Measurements from ENCODE around the gene MUC5B.

The MUC5B gene

DNA sequence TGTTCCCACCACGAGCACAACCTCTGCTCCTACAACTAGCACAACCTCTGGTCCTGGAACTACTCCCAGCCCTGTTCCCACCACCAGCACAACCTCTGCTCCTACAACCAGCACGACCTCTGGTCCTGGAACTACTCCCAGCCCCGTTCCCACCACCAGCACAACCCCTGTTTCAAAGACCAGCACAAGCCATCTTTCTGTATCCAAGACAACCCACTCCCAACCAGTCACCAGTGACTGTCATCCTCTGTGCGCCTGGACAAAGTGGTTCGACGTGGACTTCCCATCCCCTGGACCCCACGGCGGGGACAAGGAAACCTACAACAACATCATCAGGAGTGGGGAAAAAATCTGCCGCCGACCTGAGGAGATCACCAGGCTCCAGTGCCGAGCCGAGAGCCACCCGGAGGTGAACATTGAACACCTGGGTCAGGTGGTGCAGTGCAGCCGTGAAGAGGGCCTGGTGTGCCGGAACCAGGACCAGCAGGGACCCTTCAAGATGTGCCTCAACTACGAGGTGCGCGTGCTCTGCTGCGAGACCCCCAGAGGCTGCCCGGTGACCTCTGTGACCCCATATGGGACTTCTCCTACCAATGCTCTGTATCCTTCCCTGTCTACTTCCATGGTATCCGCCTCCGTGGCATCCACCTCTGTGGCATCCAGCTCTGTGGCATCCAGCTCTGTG is 30.9 kb upstream of the MUC5B start:
- DNase-seq: peak; percentile 12

DNA sequence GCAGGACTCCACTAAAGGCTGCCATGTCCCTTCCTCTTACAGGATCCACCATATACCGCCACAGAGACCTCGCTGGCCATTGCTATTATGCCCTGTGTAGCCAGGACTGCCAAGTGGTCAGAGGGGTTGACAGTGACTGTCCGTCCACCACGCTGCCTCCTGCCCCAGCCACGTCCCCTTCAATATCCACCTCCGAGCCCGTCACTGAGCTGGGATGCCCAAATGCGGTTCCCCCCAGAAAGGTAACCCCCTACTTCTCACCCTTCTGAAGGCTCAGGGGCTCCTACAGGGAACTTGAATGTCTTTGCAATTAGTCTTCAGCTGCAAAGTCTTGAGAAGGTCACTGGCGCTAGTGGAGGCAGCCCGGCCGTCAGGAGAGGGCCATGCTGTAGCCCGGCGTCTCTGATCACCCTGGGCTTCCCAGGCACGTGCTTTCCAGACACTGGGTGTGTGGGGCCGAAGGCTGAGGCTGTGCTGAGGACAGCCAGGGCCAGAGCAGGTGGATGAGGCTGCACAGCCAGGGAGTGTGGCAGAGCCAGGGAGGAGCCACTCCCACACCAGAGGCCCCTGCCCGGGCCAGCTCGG is 30.0 kb upstream of the MUC5B start:
- DNase-seq: peak; percentile 2

DNA sequence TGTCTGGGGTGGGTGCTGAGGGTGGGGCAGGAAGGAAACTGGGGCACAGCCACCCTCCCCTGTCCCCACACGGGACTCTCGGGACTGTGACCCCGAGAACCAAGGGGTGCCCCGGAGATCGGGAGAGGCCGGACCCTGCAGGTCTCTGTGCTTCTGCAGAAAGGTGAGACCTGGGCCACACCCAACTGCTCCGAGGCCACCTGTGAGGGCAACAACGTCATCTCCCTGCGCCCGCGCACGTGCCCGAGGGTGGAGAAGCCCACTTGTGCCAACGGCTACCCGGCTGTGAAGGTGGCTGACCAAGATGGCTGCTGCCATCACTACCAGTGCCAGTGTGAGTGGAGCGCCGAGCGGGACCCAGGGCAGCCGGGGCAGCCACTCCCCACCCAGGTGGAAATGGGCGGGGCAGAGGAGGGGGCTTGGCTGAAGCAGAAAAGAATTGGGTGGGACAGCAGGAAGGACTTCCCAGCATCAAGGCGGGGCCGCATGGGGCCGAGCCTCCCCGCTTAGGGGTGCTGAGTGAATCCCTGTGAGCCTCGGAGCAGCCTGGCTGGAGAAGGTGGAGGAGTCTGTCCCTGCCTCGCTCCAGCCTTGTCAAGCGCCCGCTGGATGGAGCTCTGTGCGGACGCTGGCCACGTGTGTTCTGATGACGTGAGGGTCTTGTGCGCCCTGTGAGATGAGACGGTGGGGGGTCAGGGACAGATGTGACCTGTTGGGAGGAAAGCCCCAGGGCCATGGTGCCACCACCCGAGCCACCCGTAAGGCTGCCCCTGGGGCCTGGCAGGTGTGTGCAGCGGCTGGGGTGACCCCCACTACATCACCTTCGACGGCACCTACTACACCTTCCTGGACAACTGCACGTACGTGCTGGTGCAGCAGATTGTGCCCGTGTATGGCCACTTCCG is 29.3 kb upstream of the MUC5B start:
- DNase-seq: peak; percentile 19

DNA sequence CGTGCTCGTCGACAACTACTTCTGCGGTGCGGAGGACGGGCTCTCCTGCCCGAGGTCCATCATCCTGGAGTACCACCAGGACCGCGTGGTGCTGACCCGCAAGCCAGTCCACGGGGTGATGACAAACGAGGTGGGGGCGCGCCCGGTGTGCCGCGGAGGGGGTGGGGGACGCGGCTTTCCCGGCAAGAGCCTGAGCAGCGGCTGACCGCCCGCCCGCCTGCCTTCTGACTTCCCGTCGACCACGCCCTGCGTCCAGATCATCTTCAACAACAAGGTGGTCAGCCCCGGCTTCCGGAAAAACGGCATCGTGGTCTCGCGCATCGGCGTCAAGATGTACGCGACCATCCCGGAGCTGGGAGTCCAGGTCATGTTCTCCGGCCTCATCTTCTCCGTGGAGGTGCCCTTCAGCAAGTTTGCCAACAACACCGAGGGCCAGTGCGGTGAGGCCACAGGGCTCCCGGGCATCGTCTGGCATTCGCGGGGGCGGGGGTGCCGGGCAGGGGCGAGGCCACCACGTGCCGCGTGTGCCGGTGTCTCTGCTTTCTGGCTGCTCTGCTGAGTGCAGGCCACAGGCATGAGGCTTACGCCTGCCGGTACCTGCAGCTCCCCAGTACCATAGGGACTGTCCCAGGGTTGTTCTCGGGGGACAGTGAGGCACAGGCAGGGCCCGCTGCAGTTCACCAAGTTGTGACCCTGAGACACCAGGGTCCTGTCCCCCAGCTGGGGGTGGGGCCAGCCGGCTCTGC is 28.5 kb upstream of the MUC5B start:
- DNase-seq: peak; percentile 25

DNA sequence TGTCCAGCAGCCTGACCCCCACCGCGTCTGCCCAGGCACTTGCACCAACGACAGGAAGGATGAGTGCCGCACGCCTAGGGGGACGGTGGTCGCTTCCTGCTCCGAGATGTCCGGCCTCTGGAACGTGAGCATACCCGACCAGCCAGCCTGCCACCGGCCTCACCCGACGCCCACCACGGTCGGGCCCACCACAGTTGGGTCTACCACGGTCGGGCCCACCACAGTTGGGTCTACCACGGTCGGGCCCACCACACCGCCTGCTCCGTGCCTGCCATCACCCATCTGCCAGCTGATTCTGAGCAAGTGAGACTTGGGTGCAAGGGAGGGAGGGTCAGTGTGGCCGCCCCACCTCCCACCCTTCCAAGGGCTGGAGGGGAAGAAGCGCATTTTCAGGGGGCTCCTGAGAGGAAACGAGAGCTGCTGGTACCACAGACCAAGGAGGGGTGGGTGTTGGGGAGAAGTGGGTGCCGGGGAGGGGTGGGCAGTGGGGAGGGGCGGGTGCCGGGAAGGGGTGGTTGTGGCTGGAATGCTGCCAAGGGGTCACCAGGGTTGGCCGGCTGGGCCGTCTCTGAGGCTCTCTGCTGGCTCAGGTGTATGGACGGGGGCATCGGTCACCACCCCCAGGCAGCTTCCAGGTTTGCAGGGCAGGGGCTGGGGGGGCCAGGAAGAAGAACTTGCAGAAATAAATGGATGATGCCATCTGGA is 27.7 kb upstream of the MUC5B start:
- peak; percentile 21 for DNase-seq

DNA sequence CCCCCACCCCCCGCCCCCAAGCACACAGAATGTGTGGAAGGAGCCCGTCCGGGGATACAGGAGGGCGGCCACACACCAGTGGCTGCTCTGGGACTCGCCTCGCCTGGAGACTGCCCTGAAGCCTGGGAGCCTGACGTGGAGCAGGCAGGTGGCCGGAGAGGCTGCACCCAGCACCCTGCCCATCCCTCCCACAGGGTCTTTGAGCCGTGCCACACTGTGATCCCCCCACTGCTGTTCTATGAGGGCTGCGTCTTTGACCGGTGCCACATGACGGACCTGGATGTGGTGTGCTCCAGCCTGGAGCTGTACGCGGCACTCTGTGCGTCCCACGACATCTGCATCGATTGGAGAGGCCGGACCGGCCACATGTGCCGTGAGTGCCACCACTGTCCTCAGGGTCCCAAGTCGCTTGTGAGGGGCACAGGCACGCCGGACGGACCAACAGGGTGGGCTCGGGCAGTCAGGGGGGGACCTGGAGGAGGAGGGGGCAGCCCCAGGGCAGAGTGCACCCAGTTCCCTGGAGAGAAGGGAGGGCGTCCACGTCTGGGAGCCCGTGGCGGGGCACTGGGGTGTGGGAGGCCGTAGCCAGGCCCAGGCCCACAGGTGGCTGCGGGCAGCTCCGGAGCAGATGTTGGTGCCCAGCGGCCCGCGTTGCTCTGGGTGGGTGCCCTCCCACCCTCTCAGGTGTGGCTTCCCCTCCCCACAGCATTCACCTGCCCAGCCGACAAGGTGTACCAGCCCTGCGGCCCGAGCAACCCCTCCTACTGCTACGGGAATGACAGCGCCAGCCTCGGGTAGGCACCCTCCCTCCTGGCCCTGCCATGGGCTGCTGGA is 27.0 kb upstream of the MUC5B start:
- DNase-seq: peak; percentile 20

DNA sequence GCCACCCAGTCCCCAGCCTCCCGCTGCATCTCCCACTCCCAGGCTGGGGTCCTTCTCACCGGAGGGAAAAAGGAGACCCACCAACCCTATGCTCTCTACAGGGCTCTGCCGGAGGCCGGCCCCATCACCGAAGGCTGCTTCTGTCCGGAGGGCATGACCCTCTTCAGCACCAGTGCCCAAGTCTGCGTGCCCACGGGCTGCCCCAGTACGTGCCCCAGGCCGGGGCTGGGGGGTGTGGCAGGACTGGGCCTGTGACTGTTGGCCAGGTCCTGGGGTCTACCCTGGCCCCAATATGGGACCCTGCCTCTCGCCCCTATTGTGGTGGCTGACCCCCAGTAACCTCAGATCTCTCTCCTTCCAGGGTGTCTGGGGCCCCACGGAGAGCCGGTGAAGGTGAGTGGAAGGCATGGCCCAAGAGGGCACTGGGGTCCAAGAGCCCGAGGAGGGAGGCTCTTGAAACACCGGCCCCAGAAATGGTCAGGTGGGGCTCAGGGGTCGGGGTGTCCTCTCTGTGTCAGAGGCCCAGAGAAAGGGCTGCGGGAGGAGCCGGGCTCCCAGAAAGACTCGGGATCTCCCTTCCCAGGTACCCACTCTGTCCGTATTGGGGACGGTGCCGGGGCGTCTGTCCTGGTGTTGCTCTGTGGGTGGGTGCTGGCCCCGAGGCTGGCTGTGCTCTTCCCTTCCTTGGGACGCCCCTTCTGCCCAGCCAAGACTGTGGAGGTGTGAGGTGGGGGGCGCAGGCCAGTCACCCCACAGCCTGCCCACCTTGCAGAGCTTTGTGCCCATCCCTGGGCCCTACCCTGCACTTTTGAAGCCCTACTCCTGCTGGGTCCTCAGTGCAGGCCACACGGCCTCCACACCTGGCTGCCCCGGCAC is 26.1 kb upstream of the MUC5B start:
- DNase-seq: peak; percentile 28

DNA sequence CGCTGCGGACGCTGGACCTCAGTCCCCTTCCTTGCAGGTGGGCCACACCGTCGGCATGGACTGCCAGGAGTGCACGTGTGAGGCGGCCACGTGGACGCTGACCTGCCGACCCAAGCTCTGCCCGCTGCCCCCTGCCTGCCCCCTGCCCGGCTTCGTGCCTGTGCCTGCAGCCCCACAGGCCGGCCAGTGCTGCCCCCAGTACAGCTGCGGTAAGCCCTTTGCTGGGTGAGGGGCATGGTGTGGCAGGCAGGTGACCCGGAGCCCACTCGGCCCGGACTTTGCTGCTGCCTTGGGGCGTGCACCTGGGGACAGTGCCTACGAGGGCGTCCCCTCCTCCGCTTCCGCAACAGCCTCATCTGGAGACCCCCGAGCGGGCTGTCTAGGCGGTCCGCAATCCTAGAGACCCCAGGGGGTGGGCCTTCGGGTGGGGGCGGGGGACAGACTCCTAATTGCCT is 25.4 kb upstream of the MUC5B start:
- peak; percentile 26 for DNase-seq

DNA sequence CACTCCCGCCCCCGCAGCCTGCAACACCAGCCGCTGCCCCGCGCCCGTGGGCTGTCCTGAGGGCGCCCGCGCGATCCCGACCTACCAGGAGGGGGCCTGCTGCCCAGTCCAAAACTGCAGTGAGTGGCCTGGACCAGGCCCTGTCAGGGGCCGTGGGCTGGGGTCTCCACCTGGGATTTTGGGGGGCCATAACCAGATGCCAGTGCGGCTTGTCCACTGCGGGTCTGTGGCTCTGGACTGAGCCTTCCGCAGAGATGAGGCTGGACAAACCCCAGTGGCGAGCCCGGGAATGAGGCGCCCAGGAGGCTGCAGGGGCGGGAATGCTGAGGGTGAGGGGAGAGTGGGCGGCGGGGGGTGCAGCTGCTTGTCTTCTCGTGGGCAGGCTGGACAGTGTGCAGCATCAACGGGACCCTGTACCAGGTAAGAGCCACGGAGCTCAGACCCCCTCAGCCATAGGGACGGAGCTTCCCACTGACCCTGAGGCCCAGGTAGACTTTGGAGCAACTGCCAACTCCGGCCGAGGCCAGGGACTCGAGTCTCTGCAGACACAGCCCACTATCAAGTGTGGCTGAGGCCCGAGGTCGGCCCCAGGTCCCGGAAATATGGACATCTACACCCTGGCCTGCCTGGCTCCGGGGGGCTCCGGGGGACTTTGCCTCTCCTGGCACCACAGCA is 24.8 kb upstream of the MUC5B start:
- peak; percentile 26 for DNase-seq

DNA sequence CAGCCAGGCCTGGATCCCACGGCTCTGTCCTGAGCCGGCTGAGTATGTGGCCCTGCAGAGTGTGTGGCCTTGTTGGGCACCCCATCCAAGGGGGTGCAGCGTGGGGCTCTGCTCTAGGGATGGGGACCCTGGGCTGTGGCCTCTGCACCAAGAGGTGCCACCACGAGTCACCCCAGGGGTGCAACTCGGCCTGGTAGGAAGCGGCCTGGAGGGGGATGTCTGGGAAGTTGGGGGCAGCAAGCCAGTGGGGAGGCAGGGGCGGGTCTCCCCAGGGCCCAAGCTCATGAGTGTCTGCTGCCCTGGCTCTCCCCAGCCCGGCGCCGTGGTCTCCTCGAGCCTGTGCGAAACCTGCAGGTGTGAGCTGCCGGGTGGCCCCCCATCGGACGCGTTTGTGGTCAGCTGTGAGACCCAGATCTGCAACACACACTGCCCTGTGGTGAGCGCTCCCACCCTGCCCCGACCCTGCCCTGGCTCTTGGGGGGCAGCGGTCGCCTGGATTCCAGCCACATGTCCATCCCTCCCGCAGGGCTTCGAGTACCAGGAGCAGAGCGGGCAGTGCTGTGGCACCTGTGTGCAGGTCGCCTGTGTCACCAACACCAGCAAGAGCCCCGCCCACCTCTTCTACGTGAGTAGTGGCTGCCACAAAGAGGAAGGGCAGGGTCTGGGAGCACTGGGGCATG is 24.2 kb upstream of the MUC5B start:
- peak; percentile 27 for DNase-seq

DNA sequence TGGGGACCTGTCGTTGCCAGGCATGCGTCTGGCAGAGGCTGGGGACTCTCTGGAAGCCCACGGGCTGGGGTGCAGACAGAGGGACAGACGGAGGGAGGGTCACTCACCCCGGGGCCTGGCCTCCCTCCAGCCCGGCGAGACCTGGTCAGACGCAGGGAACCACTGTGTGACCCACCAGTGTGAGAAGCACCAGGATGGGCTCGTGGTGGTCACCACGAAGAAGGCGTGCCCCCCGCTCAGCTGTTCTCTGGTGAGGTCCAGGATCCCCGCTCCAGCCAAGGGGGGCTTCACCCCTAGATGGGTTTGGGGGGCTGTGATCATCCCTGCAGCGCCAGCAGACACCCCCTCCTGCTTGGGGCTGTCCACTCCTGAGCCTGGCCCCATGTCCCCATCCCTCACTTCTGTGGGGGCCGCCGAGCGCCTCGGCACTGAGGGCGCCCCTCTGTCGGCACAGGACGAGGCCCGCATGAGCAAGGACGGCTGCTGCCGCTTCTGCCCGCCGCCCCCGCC is 23.6 kb upstream of the MUC5B start:
- DNase-seq: peak; percentile 25

DNA sequence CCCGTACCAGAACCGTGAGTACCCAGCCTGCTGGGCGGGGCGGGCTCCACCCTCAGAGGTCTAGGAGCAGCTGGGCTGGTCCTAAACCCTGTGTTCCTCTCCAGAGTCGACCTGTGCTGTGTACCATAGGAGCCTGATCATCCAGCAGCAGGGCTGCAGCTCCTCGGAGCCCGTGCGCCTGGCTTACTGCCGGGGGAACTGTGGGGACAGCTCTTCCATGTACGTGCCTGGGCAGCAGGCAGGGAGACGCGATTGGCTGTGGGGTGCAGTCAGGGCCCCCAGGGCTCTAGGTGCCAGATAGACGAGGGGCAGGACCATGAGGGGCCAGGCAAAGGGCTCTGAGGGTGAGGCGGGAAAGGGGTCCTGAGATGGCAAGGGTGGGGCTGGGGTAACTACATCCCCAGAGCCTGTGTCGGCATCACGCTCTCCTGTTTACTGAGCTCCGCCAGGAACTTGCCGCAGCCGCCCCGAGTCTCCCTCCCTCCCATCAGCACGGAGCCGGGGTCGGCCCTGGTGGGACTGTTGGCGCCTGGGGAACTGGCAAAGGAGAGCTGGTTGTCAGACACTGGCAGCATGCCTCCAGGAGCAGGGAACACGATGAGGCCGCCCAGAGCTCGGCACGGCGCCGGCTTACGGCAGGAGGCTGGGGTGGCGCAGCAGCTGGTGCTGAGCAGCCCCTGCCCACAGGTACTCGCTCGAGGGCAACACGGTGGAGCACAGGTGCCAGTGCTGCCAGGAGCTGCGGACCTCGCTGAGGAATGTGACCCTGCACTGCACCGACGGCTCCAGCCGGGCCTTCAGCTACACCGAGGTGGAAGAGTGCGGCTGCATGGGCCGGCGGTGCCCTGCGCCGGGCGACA is 22.9 kb upstream of the MUC5B start:
- peak; percentile 27 for DNase-seq

DNA sequence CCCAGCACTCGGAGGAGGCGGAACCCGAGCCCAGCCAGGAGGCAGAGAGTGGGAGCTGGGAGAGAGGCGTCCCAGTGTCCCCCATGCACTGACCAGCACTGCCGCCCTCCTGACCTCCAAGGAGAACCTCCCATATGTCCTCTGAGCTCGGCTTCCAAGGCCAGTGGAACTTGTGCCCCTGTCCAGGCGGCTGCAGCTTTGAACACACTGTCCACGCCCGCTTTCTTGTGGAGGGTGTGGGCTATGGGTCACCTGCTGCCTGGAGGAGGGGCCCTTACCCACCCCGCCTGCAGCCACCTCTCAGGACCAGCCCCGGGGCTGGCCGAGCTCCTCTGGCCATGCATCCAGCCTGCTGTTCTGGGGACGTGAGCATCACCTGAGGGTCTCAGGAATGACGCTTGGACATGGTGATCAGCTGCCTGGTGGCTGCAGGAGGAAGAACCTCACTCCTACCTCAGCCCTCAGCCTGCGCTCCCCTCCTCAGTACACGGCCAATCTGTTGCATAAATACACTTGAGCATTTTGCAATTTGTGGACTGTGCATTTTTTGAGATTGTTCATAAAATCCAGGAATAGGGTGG is 22.2 kb upstream of the MUC5B start:
- DNase-seq: no peak

DNA sequence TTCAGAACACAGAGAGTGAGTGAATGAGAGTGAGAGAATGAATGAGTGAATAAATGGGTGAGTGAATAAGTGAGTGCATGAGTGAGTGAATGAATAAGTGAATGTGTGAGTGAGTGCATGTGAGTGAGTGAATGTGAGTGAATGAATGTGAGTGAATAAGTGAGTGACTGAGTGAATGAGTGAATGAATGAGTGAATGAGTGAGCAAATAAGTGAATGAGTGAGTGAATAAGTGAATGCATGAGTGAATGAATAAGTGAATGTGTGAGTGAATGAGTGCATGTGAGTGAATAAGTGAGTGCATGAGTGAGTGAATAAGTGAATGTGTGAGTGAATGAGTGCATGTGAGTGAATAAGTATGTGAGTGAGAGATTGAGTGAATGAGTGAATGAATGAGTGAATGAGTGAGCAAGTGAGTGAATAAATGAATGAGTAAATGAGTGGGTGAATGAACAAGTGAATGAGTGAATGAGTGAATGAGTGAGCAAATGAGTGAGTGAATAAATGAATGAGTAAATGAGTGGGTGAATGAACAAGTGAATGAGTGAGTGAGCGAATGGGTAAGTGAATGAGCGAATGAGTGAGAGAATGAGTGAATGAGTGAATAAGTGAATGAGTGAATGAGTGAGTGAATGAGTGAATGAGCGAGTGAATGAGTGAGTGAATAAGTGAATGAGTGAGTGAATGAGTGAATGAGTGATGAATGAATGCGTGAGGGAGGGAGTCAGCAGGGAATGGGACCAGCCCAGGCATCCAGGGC is 21.3 kb upstream of the MUC5B start:
- DNase-seq: no peak

DNA sequence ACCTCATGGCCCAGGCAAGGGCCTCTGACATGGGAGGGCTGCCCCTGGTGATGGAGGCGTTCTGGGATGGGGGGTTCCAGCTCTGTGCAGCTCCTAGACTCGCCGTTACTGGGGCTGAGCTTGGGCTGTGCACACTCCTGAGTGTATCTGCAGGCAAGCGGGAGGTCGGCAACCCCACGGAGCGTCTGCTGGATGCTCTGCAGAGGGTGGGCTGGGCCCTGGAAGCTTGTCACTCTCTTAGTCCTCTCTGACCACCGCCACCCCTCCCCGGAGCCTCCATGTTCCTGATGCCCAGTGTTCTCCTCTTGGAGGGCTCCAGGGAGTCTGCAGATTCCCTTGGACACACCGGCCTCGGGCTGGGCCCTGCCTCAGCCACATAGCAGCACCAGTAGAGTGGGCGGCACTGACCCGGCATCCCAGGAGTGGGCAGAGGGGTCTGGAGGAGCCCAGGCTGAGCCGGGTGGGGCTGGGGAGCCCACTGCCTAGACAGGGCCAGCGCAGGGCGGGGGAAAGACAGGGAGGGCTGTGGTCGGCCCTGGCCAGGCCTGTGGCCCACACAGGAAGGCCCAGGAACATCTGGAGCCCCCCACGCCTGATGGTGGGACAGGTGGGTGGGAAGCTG is 20.6 kb upstream of the MUC5B start:
- peak; percentile 29 for DNase-seq

DNA sequence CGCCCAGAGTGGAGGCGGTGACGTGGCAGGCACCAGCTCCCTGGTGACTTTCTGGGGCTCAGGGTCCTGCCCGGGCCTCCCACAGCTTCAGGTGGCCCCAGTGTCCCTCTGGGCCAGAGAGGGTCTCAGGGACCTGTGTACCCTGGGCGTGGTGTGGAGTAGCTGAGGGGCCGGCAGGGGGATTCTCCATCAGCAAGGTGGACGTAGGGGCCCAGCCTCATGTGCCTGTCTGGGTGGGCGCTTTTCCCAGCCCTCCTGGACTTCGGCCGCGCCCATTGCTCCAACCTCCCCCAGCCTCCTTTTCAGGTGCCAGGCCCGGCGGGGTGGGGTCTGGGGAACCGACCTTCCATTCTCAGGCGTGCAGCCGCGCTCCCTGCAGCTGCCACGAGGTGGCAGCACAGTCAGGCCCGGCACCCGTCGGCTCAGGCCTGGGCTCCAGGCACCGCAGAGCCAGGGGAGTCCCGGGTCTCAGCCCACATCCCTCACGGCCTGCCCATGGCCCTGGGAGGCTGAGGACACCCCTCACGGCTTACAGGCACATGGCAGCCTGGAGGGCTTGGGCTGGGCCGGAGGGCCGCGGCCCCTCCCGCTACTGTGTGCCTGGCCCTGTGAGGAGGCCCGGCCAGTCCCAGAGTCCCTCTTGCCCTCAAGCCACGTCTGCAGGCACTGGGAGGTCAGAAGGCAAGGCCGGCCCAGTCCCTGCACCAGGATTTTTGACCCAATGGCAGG is 19.9 kb upstream of the MUC5B start:
- peak; percentile 79 for DNase-seq

All from activated CD4-positive, CD25-positive, alpha-beta regulatory T cell treated with anti-CD3 and anti-CD28 coated beads, Interleukin-2, amount 50 U/mL, for 72 hours (primary cell).